H1 (cell line): ENCODE results near the gene RALA. TPM values are rescaled to one million over a fixed set of nuclear protein-coding genes. Genes with fewer than 3 reads are reported as not detected.

ENCODE experiments used
- CTCF ChIA-PET: fragments of 300-600 bp; sonication (Branson Sonifier 250); formaldehyde crosslinking; loops from one replicate; lab custom pipeline; 2021; ENCODE audit not compliant: partially characterized antibody; lab: Charles Lee
- POLR2A ChIA-PET: fragments of 300-600 bp; sonication (Branson Sonifier 250); formaldehyde crosslinking; loops from one replicate; lab custom pipeline; 2021; ENCODE audit warnings: inconsistent platforms; ENCODE audit not compliant: partially characterized antibody; lab: Charles Lee
- DNase-seq, 2 experiments: peaks; one replicate each; pipeline versions ENCODE4 v3.0.0 to v3.0.0-alpha.2; 2010 to 2022; ENCODE audit warnings: low spot score in 2 of 2, low read depth in 1 of 2, mixed read lengths in 1 of 2
- FAIRE-seq: peaks from 2 replicates; lab custom pipeline; 2011; peaks lifted over from hg19 to GRCh38; lab: Jason Lieb, UNC
- H2AFZ ChIP-seq: 2 replicates; pipeline ENCODE4 v1.8.1; 2012; ENCODE audit warnings: low read length, inconsistent platforms
- H2AK5ac ChIP-seq: 2 replicates; pipeline ENCODE4 v1.6.1; 2013; ENCODE audit warnings: low read depth, low read length
- H2BK120ac ChIP-seq: replicated peaks from 2 replicates; pipeline ENCODE3; 2013; ENCODE audit warnings: low read depth, low read length, inconsistent platforms
- H2BK12ac ChIP-seq: 2 replicates; pipeline ENCODE4 v1.6.1; 2013; ENCODE audit warnings: low read depth, low read length
- H2BK15ac ChIP-seq: 2 replicates; pipeline ENCODE4 v1.6.1; 2013; ENCODE audit warnings: low read length
- H2BK20ac ChIP-seq: 2 replicates; pipeline ENCODE4 v1.6.1; 2013; ENCODE audit warnings: low read length
- H2BK5ac ChIP-seq: 2 replicates; pipeline ENCODE4 v1.6.1; 2013; ENCODE audit warnings: low read depth, low read length
- H3K14ac ChIP-seq: 2 replicates; pipeline ENCODE4 v1.6.1; 2013; ENCODE audit warnings: inconsistent platforms; ENCODE audit not compliant: insufficient read length
- H3K18ac ChIP-seq: 2 replicates; pipeline ENCODE4 v1.6.1; 2013; ENCODE audit warnings: low read length; ENCODE audit errors: extremely low read depth
- H3K23ac ChIP-seq: 2 replicates; pipeline ENCODE4 v1.6.1; 2013; ENCODE audit warnings: inconsistent platforms; ENCODE audit not compliant: insufficient read length
- H3K23me2 ChIP-seq: 2 replicates; pipeline ENCODE4 v1.6.1; 2013; ENCODE audit warnings: low read depth, low read length
- H3K27ac ChIP-seq: 2 replicates; pipeline ENCODE4 v1.6.1; 2011; ENCODE audit warnings: low read depth, low read length, inconsistent platforms
- H3K27me3 ChIP-seq, 4 experiments: replicated peaks in 1 of 4; 1 replicate in 1 of 4; 2 replicates in 3 of 4; pipeline versions ENCODE4 v1.6.1 to v1.8.1; 2011 to 2013; ENCODE audit warnings: low read length in 3 of 4, mild to moderate bottlenecking in 3 of 4, inconsistent platforms in 2 of 4, mixed read lengths in 2 of 4, moderate library complexity in 1 of 4; ENCODE audit not compliant: control insufficient read depth in 3 of 4, insufficient read depth in 3 of 4; ENCODE audit errors: extremely low read depth in 1 of 4
- H3K36me3 ChIP-seq, 4 experiments: 2 replicates each; pipeline versions ENCODE4 v1.6.1 to v1.8.1; 2011 to 2013; ENCODE audit warnings: mild to moderate bottlenecking in 4 of 4, low read length in 3 of 4, moderate library complexity in 2 of 4, control low read depth in 1 of 4, inconsistent platforms in 1 of 4; ENCODE audit not compliant: insufficient read depth in 4 of 4, control insufficient read depth in 2 of 4
- H3K4ac ChIP-seq: replicated peaks from 2 replicates; pipeline ENCODE3; 2013; ENCODE audit warnings: low read length, low read depth, mixed read lengths, inconsistent platforms; ENCODE audit not compliant: insufficient read length
- H3K4me1 ChIP-seq, 4 experiments: replicated peaks in 1 of 4; 1 replicate in 1 of 4; 2 replicates in 3 of 4; pipeline versions ENCODE4 v1.6.1 to v1.8.1; 2011 to 2013; ENCODE audit warnings: low read length in 3 of 4, inconsistent platforms in 2 of 4, mixed read lengths in 1 of 4; ENCODE audit not compliant: insufficient read depth in 4 of 4, control insufficient read depth in 3 of 4
- H3K4me2 ChIP-seq, 2 experiments: 2 replicates each; pipeline versions ENCODE4 v1.6.1 to v1.8.1; 2011 to 2013; ENCODE audit warnings: low read depth in 2 of 2, low read length in 2 of 2, control low read depth in 1 of 2, inconsistent platforms in 1 of 2, mild to moderate bottlenecking in 1 of 2; ENCODE audit not compliant: insufficient read depth in 1 of 2
- H3K4me3 ChIP-seq, 4 experiments: fragments of 200-600, 300-600 bp in 1 of 4; sonication (generic), shearing (Covaris generic), sonication (Bioruptor Twin) in 1 of 4; 2 replicates each; pipeline versions ENCODE4 v1.5.1 to v1.8.1; 2011 to 2016; ENCODE audit warnings: low read length in 4 of 4, low read depth in 3 of 4, control low read depth in 2 of 4, inconsistent platforms in 2 of 4, mild to moderate bottlenecking in 2 of 4, mixed read lengths in 1 of 4, moderate library complexity in 1 of 4; ENCODE audit not compliant: insufficient read depth in 2 of 4; ENCODE audit errors: extremely low read depth in 1 of 4
- H3K56ac ChIP-seq: replicated peaks from 2 replicates; pipeline ENCODE3; 2013; ENCODE audit warnings: low read depth, mild to moderate bottlenecking, mixed read lengths, low read length, inconsistent platforms; ENCODE audit not compliant: insufficient read length
- H3K79me1 ChIP-seq: 2 replicates; pipeline ENCODE4 v1.6.1; 2013; ENCODE audit warnings: low read depth, low read length, control low read depth
- H3K79me2 ChIP-seq, 2 experiments: 2 replicates each; pipeline versions ENCODE4 v1.6.1 to v1.8.1; 2012 to 2013; ENCODE audit warnings: low read length in 2 of 2, mild to moderate bottlenecking in 2 of 2, inconsistent platforms in 1 of 2; ENCODE audit not compliant: insufficient read depth in 2 of 2, control insufficient read depth in 1 of 2
- H3K9ac ChIP-seq, 4 experiments: replicated peaks in 1 of 4; 1 replicate in 1 of 4; 2 replicates in 3 of 4; pipeline versions ENCODE4 v1.6.1 to v1.8.1; 2011 to 2013; ENCODE audit warnings: low read depth in 3 of 4, low read length in 3 of 4, control low read depth in 2 of 4, mild to moderate bottlenecking in 2 of 4, moderate library complexity in 2 of 4, inconsistent platforms in 1 of 4; ENCODE audit errors: extremely low read depth in 1 of 4
- H3K9me3 ChIP-seq, 2 experiments: 2 replicates each; pipeline versions ENCODE4 v1.6.1 to v1.8.1; 2012 to 2013; ENCODE audit warnings: mild to moderate bottlenecking in 2 of 2, moderate library complexity in 2 of 2, control low read depth in 1 of 2, inconsistent platforms in 1 of 2, low read depth in 1 of 2, low read length in 1 of 2, mixed read lengths in 1 of 2; ENCODE audit not compliant: insufficient read depth in 2 of 2
- H4K20me1 ChIP-seq, 2 experiments: replicated peaks in 1 of 2; 2 replicates each; pipeline versions ENCODE3 to v1.8.1; 2011 to 2013; ENCODE audit warnings: inconsistent platforms in 2 of 2, low read length in 2 of 2, mild to moderate bottlenecking in 1 of 2; ENCODE audit not compliant: insufficient read depth in 2 of 2, control insufficient read depth in 1 of 2
- H4K5ac ChIP-seq: 2 replicates; pipeline ENCODE4 v1.6.1; 2013; ENCODE audit warnings: low read length, low read depth, mixed read lengths, inconsistent platforms; ENCODE audit not compliant: insufficient read length
- H4K8ac ChIP-seq: 2 replicates; pipeline ENCODE4 v1.8.0; 2013; ENCODE audit warnings: mild to moderate bottlenecking, moderate library complexity, low read length, inconsistent platforms; ENCODE audit not compliant: insufficient read depth; ENCODE audit errors: extremely low read depth
- H4K91ac ChIP-seq: replicated peaks from 2 replicates; pipeline ENCODE3; 2013; ENCODE audit warnings: low read length, mixed read lengths, inconsistent platforms; ENCODE audit not compliant: insufficient read length
- ASH2L ChIP-seq: fragments of 200-600, 300-600 bp; sonication (generic); IDR thresholded peaks from one replicate; pipeline ENCODE4 v1.7.1; 2017; ENCODE audit warnings: low read length
- CBX8 ChIP-seq: fragments of 300-800, 300-1000 bp; sonication (generic); IDR thresholded peaks from 2 replicates; pipeline ENCODE4 v1.7.1; 2016; ENCODE audit warnings: low read depth, low read length, borderline replicate concordance
- CTBP2 ChIP-seq: IDR thresholded peaks from 2 replicates; pipeline ENCODE4 v1.7.0; 2011; ENCODE audit warnings: borderline replicate concordance, mild to moderate bottlenecking, moderate library complexity, mixed read lengths, low read length; ENCODE audit not compliant: insufficient read depth, insufficient read length
- EP300 ChIP-seq, 2 experiments: IDR thresholded peaks; 1 replicate in 1 of 2; 2 replicates in 1 of 2; pipeline ENCODE4 v1.6.1; 2011 to 2012; ENCODE audit warnings: low read depth in 2 of 2, low read length in 2 of 2, mild to moderate bottlenecking in 2 of 2, borderline replicate concordance in 1 of 2, inconsistent platforms in 1 of 2, moderate library complexity in 1 of 2
- GTF2F1 ChIP-seq: IDR thresholded peaks from 2 replicates; pipeline ENCODE4 v1.6.1; 2012; ENCODE audit warnings: low read depth, low read length, improper control_type of control experiment, borderline replicate concordance
- JUND ChIP-seq: IDR thresholded peaks from 2 replicates; pipeline ENCODE4 v1.6.1; 2011; ENCODE audit warnings: mild to moderate bottlenecking, improper control_type of control experiment, low read length
- NANOG ChIP-seq: IDR thresholded peaks from 2 replicates; pipeline ENCODE4 v1.6.1; 2011; ENCODE audit warnings: low read length, low read depth, mild to moderate bottlenecking, inconsistent platforms; ENCODE audit not compliant: insufficient read depth, poor library complexity, severe bottlenecking
- RBBP5 ChIP-seq: IDR thresholded peaks from 2 replicates; pipeline ENCODE4 v1.7.1; 2012; ENCODE audit warnings: low read depth, mild to moderate bottlenecking, inconsistent platforms, low read length, moderate library complexity, borderline replicate concordance
- RFX5 ChIP-seq: IDR thresholded peaks from 2 replicates; pipeline ENCODE4 v1.6.1; 2011; ENCODE audit warnings: low read depth, low read length, improper control_type of control experiment, borderline replicate concordance
- RXRA ChIP-seq: IDR thresholded peaks from 2 replicates; pipeline ENCODE4 v1.6.1; 2011; ENCODE audit warnings: low read depth, mild to moderate bottlenecking, low read length, moderate library complexity; ENCODE audit not compliant: insufficient read depth
- SIN3A ChIP-seq, 2 experiments: IDR thresholded peaks in 1 of 2; conservative IDR thresholded peaks in 1 of 2; 2 replicates each; pipeline ENCODE4 v1.6.1; 2011 to 2012; ENCODE audit warnings: low read length in 2 of 2, improper control_type of control experiment in 1 of 2, low read depth in 1 of 2, mild to moderate bottlenecking in 1 of 2
- USF2 ChIP-seq: IDR thresholded peaks from 2 replicates; pipeline ENCODE4 v1.6.1; 2011; ENCODE audit warnings: low read length, improper control_type of control experiment
- WGBS, 2 experiments: shearing (Covaris generic) in 1 of 2; methylation state at CpG; one replicate each; pipeline versions ENCODE4 v1.1.6 to v1.1.7; 2013 to 2015; ENCODE audit warnings: low lambda C conversion rate in 2 of 2, mixed read lengths in 2 of 2, inconsistent platforms in 1 of 2, low coverage in 1 of 2, missing lambda C conversion rate in 1 of 2; ENCODE audit not compliant: insufficient replicate concordance in 2 of 2, insufficient coverage in 1 of 2, insufficient read length in 1 of 2; ENCODE audit errors: extremely low coverage in 1 of 2, missing lambda C conversion rate in 1 of 2; 5-methylcytosine and 5-hydroxymethylcytosine counted together
- polyA plus RNA-seq, 7 experiments: library from polyadenylated mRNA; depleted of rRNA in 3 of 7; stranded (reverse) in 5 of 7; unstranded in 2 of 7; fragments of >200 nt in 5 of 7; fragments of 200-250 nt in 2 of 7; gene quantifications; 1 replicate in 5 of 7; 2 replicates in 1 of 7; 4 replicates in 1 of 7; pipeline versions ENCODE4 v1.2.1 to v1.2.3, GENCODE V29; 2011 to 2013; ENCODE audit warnings: missing spikeins in 2 of 7, mixed read lengths in 2 of 7
- total RNA-seq: library from RNA; stranded (reverse); fragmentation: NEBNext Ultra II Directional; extraction: Animal tissue kit (Norgen Biotek cat#: 25700); gene quantifications from 2 replicates; pipeline ENCODE4 v1.2.1, GENCODE V29; 2021

Gene RALA
- total and polyA plus RNA-seq, 2 of the 8 experiments (the other 6 are each of a cell fraction or from before 2014, with no cell fraction given), result 24.1 to 72.8 TPM

- H3K79me2 ChIP-seq, result no peaks in the 10 kb centered on the region
- H3K4ac ChIP-seq, result no peak overlapping the region
- H2AK5ac ChIP-seq, result no peak overlapping the region
- H2AFZ ChIP-seq, result no peak overlapping the region
- H3K23me2 ChIP-seq, result no peaks in the 10 kb centered on the region
- H3K9me3 ChIP-seq, result no peaks in the 10 kb centered on the region
- H4K20me1 ChIP-seq, result no peaks in the 10 kb centered on the region
- H2BK12ac ChIP-seq, result no peak overlapping the region
- no peak overlapping the region for H3K18ac ChIP-seq
- no peak overlapping the region for H4K8ac ChIP-seq
- H3K36me3 ChIP-seq, result no peaks in the 10 kb centered on the region
- no peak overlapping the region for H3K9ac ChIP-seq
- peaks cover 0 to 4% (median 2%) of the 10 kb centered on the region in 4 experiments; a peak in 4 of 7 replicates for H3K4me1 ChIP-seq
- POLR2A ChIA-PET, result interaction anchor here (0.9 to 6.6 kb wide), 2 partner anchors 10 to 31 kb away, joined by 3 to 47 read pairs; partner anchors contain the start of gene RALA
- DNase-seq (no peak), FAIRE-seq (no peak)
- peak overlapping the region; percentile 79 for H3K23ac ChIP-seq
- no peak overlapping the region for H3K27ac ChIP-seq
- H3K79me1 ChIP-seq, result no peaks in the 10 kb centered on the region
- H3K27me3 ChIP-seq, result peaks cover 0 to 10% (median 6%) of the 10 kb centered on the region in 4 experiments; a peak in 4 of 7 replicates
- H2BK15ac ChIP-seq, result no peak overlapping the region
- 92% methylated on average over 4 of the region's 4 CpGs; no CpG with 5 or more reads in 1 of the 2 experiments for WGBS, 2 experiments
- CTCF ChIA-PET, result interaction anchor here (0.5 to 7.6 kb wide), 6 partner anchors 9 to 762 kb away, joined by 3 to 37 read pairs (median 4); no protein-coding TSS in a partner anchor
- no peak overlapping the region for H2BK120ac ChIP-seq
- no peak overlapping the region for H2BK5ac ChIP-seq
- H3K14ac ChIP-seq, result no peak overlapping the region
- H4K5ac ChIP-seq, result no peak overlapping the region
- H4K91ac ChIP-seq, result no peak overlapping the region
- no peak overlapping the region for H2BK20ac ChIP-seq
- no peak overlapping the region for H3K56ac ChIP-seq
- H3K4me2 ChIP-seq, result no peak overlapping the region
- H3K4me3 ChIP-seq, result no peak overlapping the region
- TF ChIP-seq RXRA, result no peak
- no peak for TF ChIP-seq GTF2F1
- no peak for TF ChIP-seq SIN3A (conservative IDR thresholded peaks at IDR 0.05 in 1 of 2, IDR thresholded peaks at IDR 0.05 in 1 of 2; ENCODE audit: low read depth in 1 of 2, low read length in 2 of 2)
- no peak for TF ChIP-seq USF2
- no peak for TF ChIP-seq ASH2L
- TF ChIP-seq RBBP5, result no peak
- no peak for TF ChIP-seq CTBP2
- no peak for TF ChIP-seq CBX8
- TF ChIP-seq JUND, result no peak
- TF ChIP-seq EP300 (IDR thresholded peaks at IDR 0.05; ENCODE audit: borderline replicate concordance in 1 of 2, low read depth in 2 of 2, low read length in 2 of 2), result no peak
- no peak for TF ChIP-seq NANOG
- TF ChIP-seq RFX5, result no peak
Measured at GRCh38 chr7:39613577-39613976, 9.8 kb upstream of the RALA start.
